NCI-H1436 treated with DMSO at 0.1 percent for 48 hours (cell line): ENCODE measurements around the gene ZNF93.
"Not testable (repeated sequence)": the region's sequence is repeated elsewhere in the genome, so short reads cannot be mapped to it uniquely, and the experiment has no call there.

Experiments used
- DNase-seq: peaks from one replicate; lab custom pipeline; 2025; lab: John Stamatoyannopoulos, UW

The ZNF93 gene

GRCh38 chr19:19938449-19938848, 37.7 kb downstream of the ZNF93 start:
- no peak for DNase-seq

- DNase-seq: no peak
Measured at GRCh38 chr19:19943848-19944582, 43.3 kb downstream of the ZNF93 start.

GRCh38 chr19:19944583-19944880, 43.8 kb downstream of the ZNF93 start:
- DNase-seq: no peak

DNA sequence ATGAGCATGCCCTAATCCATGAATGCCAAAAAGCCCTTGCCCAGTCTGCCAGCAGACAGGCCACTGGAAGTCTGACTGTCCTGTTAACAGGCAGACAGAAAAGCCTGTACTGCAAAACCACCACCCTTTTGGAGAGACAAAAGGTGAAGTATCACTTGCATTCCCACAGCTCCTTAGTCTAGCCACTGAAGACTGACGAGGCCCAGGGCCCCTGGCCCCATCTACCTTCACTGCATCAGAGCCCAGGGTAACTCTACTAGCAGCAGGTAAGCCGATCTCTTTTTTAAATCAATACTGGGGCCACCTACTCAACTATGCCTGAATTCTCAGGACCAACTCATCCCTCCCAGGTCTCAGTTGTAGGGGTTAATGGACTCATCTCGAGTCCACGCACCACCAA, 45.5 kb downstream of the ZNF93 start:
- DNase-seq: no peak

DNA sequence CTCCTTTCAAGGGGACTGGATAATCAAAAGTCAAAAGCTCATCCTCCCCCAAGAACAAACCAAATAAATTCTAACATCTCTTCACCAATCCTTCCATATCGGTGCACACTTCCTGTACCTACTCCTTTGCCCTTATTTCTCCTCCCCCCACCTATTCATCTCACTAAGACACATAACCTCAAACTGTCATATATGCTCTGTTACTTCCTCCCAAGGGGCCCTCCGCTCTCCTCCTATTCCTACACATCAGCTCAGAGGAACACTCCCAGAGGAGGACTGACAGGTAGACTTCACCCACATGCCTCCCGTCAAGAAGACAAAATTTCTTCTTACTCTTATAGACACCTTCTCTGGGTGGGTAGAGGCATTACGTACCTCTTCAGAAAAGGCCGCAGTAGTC, 48.1 kb downstream of the ZNF93 start:
- DNase-seq: no peak

DNA sequence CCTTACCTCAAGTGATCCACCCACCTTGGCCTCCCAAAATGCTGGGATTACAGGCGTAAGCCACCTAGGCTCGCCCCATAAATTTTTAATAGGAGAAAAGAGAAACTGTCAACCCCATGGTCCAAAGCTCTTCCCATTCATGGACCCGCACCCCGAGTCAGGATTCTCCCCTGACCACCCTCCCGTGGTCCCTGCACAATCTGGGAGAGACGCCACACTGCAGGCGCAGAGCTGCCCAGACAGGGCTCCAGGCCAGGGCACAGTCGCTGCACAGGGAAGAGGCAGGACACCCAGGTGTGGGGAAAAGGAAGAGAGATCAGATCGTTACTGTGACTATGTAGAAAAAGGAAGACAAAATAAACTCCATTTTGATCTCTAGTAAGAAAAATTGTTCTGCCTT, 54.5 kb downstream of the ZNF93 start:
- DNase-seq: no peak

- DNase-seq: no peak
Measured at GRCh38 chr19:19956434-19957075, 55.8 kb downstream of the ZNF93 start.

DNA sequence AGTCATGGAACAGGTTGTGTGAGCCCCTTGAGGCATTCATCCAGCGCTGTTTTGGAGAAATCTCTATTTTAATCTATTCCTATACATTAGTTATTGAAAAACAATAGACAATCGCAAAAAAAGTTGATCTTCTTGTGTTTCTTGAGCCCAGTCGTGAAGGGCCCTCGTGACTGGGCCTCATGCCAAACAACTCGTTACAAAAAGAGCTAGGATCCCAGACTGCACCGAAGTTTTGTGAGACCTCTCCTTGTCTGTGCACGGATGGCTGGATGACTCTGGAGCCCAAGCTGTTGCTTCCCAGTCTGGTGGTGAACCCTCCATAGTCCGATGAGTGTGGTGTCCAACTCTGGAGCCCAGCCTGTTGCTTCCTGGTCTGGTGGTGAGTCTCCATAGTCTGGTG, 57.0 kb downstream of the ZNF93 start:
- DNase-seq: not testable (repeated sequence)

GRCh38 chr19:19959151-19959799, 58.5 kb downstream of the ZNF93 start:
- not testable (repeated sequence) for DNase-seq

DNA sequence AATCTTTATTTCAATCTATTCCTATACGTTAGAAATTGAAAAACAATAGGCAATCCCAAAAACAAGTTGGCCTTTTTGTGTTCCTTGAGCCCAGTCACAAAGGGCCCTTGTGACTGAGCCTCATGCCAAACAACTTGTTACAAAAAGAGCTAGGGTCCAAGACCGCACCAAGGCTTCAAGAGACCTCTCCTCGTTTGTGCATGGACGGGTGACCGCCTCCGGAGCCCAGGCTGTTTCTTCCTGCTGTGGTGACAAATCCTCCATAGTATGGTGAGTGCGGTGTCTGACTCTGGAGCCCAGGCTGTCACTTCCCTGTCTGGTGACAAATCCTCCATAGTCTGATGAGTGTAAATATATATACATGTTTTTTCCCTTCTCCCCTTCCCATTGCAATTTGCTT, 63.7 kb downstream of the ZNF93 start:
- no peak for DNase-seq

DNA sequence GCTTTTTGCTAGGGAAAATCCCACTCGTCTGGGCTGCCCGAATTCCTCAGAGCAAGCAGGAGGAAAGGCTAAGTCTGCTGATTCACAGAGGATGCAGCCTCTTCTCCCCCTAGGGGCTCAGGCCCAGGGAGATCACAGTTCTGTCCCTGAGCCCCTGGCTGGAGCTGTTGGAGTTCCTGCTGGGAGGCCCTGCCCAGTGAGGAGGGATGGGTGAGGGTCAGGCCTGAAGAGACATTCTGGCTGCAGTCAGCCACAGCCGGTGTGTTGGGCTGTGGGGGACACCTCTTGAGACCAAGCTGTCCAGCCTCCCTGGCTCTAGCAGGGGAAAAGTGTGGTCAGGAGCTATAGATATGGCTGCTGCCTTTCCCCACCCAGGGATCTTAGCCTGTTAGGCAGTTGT, 65.4 kb downstream of the ZNF93 start:
- DNase-seq: not testable (repeated sequence)

- no peak for DNase-seq
Measured at GRCh38 chr19:19966862-19967261, 66.1 kb downstream of the ZNF93 start.
